Fibroblast of skin of right quadriceps (primary cell): ENCODE measurements around the gene FIGN.

Source experiments
- DNase-seq: peaks from one replicate; pipeline ENCODE4 v3.0.0-alpha.2; 2013

FIGN gene

DNA sequence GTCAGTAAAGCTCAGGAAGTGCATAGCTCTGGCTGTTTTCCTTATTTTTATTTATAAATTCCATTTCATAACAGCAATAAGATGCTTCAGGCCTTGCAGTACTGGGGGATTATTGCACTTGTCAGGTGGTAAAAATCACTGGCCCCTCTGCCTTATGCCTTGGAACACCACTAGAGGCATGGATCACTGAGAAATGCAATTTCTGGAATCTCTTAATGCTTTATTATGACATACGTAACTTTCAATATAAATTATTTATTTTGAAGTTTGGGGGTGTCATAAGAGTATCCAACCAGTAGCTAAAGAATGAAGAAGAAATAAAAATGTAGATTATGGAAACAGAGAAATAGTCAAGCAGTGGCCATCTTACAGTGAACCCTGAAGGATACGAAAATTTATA is 183.1 kb downstream of the FIGN start:
- DNase-seq: no peak

DNA sequence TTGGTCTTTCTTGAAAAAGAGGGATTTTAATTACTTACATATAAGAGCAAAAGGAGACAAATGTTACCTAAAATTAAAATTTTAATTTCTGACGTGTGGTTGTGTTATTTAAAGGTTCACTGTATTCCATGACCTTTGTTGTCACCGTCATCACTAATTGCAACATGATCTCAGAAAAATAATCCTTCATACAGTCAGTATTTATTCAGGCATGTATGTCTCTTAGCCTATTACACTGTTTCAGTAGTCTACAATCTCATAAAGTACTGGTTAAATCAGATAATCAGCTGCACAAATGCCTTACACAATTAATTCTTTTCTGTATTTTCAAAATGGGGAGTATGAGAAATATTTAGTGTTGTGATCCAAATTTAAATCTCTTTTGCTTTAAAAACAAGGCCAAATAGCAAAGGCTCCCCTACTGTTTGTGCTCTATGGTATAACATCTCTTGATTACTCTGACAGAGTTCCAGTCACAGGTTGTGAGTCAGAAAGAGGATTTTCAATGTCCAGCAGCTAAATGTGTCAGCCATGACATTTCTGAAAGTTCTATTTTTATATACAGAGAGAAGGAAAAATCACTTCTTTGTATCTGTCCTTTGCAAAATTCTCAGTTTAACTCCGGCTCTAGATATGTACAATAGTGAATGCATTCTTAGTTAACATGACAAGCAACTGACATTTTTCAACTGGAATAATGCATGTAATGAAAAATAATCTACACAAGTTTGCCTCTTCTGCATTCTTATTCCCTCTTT is 184.0 kb downstream of the FIGN start:
- DNase-seq: peak; percentile 8

DNA sequence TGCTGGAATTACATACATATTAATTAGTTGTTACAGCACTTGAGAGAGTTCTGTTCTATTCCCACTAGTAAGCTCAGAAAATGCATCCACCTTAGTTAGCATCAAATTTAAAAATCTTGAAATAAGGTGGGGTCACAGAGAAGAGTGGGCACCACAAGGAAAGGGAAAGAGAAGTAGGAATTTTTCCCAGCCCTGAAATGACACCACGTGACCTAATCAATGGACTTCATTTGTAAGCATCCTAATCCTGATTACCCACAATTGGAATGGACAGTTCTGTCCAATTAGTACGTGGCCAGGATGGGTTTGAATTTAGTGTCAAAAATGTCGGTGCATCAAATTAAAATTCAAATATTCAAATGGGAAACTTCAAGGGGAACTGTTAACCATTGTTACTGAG is 186.8 kb downstream of the FIGN start:
- no peak for DNase-seq
